ENCODE data around the gene MKRN2.

DNA sequence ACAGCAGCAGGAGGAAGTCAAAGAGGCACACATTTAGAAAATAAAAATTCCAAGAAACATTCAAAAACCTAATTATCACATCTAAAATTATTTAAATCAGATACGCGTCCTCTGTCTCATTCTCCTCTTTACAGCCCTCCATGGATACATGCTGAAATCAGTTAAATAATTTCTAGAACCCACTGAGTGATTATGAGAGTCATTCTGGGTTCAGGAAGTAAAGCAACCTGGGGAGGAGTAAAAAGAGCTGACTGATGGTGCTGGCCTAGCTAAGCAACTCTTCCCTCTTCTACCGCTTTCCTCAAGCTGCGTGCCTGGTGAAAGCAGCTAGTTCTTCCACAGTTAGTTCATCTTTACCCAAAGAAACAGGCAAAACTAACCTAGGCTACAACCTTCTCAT lies 58.4 kb downstream of the MKRN2 start:
- TF ChIP-seq, protein P1, sequence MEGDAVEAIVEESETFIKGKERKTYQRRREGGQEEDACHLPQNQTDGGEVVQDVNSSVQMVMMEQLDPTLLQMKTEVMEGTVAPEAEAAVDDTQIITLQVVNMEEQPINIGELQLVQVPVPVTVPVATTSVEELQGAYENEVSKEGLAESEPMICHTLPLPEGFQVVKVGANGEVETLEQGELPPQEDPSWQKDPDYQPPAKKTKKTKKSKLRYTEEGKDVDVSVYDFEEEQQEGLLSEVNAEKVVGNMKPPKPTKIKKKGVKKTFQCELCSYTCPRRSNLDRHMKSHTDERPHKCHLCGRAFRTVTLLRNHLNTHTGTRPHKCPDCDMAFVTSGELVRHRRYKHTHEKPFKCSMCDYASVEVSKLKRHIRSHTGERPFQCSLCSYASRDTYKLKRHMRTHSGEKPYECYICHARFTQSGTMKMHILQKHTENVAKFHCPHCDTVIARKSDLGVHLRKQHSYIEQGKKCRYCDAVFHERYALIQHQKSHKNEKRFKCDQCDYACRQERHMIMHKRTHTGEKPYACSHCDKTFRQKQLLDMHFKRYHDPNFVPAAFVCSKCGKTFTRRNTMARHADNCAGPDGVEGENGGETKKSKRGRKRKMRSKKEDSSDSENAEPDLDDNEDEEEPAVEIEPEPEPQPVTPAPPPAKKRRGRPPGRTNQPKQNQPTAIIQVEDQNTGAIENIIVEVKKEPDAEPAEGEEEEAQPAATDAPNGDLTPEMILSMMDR (IDR thresholded peaks at IDR 0.05): no peak
- TF ChIP-seq EP300 (IDR thresholded peaks at IDR 0.05) (no peak), POLR2A (IDR thresholded peaks at IDR 0.05) (no peak)
